ENCODE measurements around the gene BTBD9. TPM values are rescaled to one million over a fixed set of nuclear protein-coding genes. Genes with fewer than 3 reads are reported as not detected.

The BTBD9 gene
- polyA plus RNA-seq, 1 experiment = 5.4 TPM

DNA sequence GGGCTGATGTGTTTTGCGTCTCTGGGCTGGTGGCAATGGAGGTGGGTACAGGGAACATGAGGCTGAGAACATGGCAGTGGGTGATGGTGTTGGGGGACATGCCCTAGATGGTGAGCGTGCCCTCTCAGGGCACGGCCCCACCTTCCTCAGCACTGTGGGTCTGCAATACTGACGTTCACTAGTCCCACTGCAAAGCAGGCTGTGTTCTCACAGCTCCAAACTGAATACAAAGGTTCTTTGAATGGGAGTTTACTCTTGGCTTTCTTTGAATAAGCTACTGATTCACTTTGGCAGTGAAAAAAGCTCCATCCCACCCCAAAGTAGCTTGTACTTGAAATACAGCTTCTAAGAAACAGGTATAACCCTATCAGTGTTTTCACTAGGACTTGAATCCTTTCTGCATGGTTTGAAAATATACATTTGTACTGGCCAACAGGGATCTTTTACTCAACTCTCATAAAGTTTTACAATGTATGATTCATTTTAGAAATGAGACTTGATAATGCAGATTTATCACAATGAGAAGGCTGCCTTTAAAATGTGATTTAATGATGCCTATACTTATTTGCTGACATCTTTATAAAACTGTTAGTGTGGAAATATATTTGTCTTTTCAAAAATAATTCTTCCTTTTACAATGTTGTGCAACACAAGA, 419.5 kb downstream of the BTBD9 start:
- Histone ChIP-seq H3K36me3 (ENCODE audit: control insufficient read depth, insufficient read depth, low read length) (no peaks in the 10 kb centered on the region), H3K4me3 (ENCODE audit: low read depth, low read length) (no peak overlapping the region), H3K27me3 (ENCODE audit: control insufficient read depth, insufficient read depth, low read length) (no peaks in the 10 kb centered on the region)
- DNase-seq (ENCODE audit: low read depth) = no peak
- ChIA-PET CTCF (no interaction called here), POLR2A (no interaction called here)
- TF ChIP-seq, protein P1, sequence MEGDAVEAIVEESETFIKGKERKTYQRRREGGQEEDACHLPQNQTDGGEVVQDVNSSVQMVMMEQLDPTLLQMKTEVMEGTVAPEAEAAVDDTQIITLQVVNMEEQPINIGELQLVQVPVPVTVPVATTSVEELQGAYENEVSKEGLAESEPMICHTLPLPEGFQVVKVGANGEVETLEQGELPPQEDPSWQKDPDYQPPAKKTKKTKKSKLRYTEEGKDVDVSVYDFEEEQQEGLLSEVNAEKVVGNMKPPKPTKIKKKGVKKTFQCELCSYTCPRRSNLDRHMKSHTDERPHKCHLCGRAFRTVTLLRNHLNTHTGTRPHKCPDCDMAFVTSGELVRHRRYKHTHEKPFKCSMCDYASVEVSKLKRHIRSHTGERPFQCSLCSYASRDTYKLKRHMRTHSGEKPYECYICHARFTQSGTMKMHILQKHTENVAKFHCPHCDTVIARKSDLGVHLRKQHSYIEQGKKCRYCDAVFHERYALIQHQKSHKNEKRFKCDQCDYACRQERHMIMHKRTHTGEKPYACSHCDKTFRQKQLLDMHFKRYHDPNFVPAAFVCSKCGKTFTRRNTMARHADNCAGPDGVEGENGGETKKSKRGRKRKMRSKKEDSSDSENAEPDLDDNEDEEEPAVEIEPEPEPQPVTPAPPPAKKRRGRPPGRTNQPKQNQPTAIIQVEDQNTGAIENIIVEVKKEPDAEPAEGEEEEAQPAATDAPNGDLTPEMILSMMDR (IDR thresholded peaks at IDR 0.05; ENCODE audit: insufficient read depth, low read depth, low read length) = no peak

DNA sequence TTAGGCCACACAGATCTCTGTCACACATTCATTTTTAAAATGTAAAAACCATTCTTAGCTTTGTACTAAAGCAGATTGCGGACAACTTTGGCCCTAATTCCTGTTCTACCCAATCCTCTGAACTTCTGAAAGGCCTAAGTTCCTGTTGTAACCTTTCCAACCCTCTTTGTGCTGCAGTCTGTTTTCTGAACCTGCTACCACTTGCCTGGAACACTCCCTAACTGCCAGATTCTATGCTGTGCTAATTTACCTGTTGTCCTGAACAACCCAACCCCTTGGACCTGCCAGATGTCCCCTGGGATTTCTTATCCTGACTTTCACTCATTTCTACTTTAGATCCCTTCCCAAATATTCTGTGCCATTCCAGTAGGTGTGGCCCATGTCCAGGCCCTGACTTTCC, 421.5 kb downstream of the BTBD9 start:
- POLR2A ChIA-PET = interaction anchor here (0.6 kb wide), 1 partner anchor 69 kb away, joined by 3 read pairs; no protein-coding TSS in a partner anchor
- CTCF ChIA-PET = no interaction called here

DNA sequence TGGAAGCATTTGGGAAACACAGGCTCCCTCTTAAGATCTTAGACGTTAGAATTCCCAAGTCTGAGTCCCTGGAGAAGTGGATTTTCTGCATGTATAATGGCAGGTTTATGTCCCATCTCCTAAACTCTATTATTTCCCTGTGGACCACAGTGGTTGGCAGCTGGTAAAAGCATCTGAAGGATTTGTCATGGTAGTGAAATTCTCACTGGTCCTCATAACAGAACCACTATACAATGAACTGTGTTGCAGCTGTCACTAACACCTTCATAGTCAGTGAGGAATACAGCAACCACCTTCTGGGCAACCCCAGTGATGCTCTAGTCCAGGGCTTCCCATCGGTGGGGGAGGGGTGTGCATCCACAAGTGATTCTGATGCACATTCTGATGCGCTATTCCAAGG, 423.3 kb downstream of the BTBD9 start:
- POLR2A ChIA-PET = no interaction called here
- CTCF ChIA-PET = no interaction called here
- TF ChIP-seq, protein P1 (IDR thresholded peaks at IDR 0.05; ENCODE audit: insufficient read depth, low read depth, low read length) = no peak
- Histone ChIP-seq H3K27me3 (ENCODE audit: control insufficient read depth, insufficient read depth, low read length) (no peaks in the 10 kb centered on the region), H3K4me3 (ENCODE audit: low read depth, low read length) (no peak overlapping the region), H3K36me3 (ENCODE audit: control insufficient read depth, insufficient read depth, low read length) (no peaks in the 10 kb centered on the region)
- DNase-seq (ENCODE audit: low read depth) = no peak

More for the DNA sequence above, 421.5 kb downstream of the BTBD9 start:
- H3K36me3 ChIP-seq (ENCODE audit: control insufficient read depth, insufficient read depth, low read length) = no peaks in the 10 kb centered on the region
- no peak overlapping the region for H3K4me3 ChIP-seq (ENCODE audit: low read depth, low read length)
- TF ChIP-seq, protein P1 (IDR thresholded peaks at IDR 0.05; ENCODE audit: insufficient read depth, low read depth, low read length) = no peak
- H3K27me3 ChIP-seq (ENCODE audit: control insufficient read depth, insufficient read depth, low read length) = no peaks in the 10 kb centered on the region
- DNase-seq (ENCODE audit: low read depth) = no peak

DNA sequence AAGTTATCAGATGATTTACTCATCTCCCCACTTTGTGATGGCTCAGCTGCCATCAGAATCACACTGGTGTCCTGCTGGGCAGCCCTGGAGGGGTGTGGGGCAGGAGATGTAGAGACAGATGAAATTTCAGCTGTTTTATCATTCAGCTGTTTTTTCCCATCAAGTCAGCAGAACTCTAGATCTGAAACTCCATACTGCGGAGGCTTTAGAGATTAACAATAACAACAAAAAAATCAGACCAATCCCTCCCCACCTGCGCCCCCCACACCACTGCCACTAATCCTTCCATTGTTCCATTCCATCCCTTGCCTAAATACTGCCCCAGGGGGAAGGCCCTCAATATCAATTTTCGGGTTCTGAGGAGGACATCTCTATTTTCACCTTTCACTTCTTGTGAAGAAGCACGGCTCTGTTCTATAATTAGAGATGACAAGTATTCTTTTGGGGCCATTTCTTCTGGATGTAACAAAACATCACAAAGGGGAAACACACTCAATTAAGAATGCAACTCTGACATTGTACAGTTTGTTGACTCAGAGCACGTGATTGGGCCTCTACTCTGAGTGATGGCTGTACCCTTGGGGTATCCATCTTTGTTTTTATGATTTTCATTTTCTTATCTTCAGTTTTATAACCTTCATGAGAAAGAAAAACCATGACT, 423.9 kb downstream of the BTBD9 start:
- H3K36me3 ChIP-seq (ENCODE audit: control insufficient read depth, insufficient read depth, low read length) = no peaks in the 10 kb centered on the region
- TF ChIP-seq, protein P1 (IDR thresholded peaks at IDR 0.05; ENCODE audit: insufficient read depth, low read depth, low read length) = no peak
- ChIA-PET CTCF (interaction anchor here (0.7 kb wide), 1 partner anchor 70 kb away, joined by 3 read pairs; no protein-coding TSS in a partner anchor), POLR2A (no interaction called here)
- no peak overlapping the region for H3K4me3 ChIP-seq (ENCODE audit: low read depth, low read length)
- H3K27me3 ChIP-seq (ENCODE audit: control insufficient read depth, insufficient read depth, low read length) = no peaks in the 10 kb centered on the region
- DNase-seq (ENCODE audit: low read depth) = no peak

DNA sequence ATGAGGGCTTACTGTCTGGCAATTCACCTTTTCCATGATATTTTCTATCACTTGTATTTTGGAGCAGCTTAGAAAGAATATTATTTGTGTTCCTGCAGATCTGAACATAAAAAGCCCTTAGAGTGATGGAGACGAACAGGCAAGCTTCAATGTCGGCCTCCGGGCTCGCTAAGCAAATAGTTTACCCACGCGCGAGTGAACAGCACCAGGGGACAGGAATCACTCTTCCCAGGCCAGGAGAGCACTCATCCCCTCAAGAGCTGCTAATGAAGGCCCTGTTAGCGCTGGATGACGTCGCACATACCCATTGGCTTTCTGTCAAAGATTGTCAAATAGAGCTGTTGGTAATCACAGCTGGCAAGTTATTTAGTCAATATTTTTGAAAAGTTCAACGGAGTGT, 424.5 kb downstream of the BTBD9 start:
- TF ChIP-seq, protein P1 (IDR thresholded peaks at IDR 0.05; ENCODE audit: insufficient read depth, low read depth, low read length) = no peak
- Histone ChIP-seq H3K27me3 (ENCODE audit: control insufficient read depth, insufficient read depth, low read length) (no peaks in the 10 kb centered on the region), H3K36me3 (ENCODE audit: control insufficient read depth, insufficient read depth, low read length) (no peaks in the 10 kb centered on the region), H3K4me3 (ENCODE audit: low read depth, low read length) (no peak overlapping the region)
- POLR2A ChIA-PET = no interaction called here
- CTCF ChIA-PET = interaction anchor here (0.7 kb wide), 1 partner anchor 71 kb away, joined by 3 read pairs; no protein-coding TSS in a partner anchor
- DNase-seq (ENCODE audit: low read depth) = no peak

Measured in BJ (cell line).